Neural crest cell (in vitro differentiated cells): ENCODE data around the gene SLC38A8. TPM values are rescaled to one million over a fixed set of nuclear protein-coding genes. Genes with fewer than 3 reads are reported as not detected.
A peak's percentile ranks its signal among the peaks of the same experiment; 100 is the strongest.

Experiments used
- DNase-seq: peaks from one replicate; pipeline ENCODE4 v3.0.0; 2021; ENCODE audit warnings: low read depth, mixed read lengths, low spot score
- H3K27ac Mint-ChIP-seq: one replicate; pipeline ENCODE4 v1.8.0; 2021; ENCODE audit warnings: mild to moderate bottlenecking, mixed read lengths; ENCODE audit not compliant: unreplicated experiment
- H3K27me3 Mint-ChIP-seq: 2 replicates; pipeline ENCODE4 v1.8.0; 2021; ENCODE audit warnings: low read depth, mild to moderate bottlenecking, mixed read lengths
- H3K36me3 Mint-ChIP-seq: 2 replicates; pipeline ENCODE4 v1.8.0; 2021; ENCODE audit warnings: low read depth, mild to moderate bottlenecking, mixed read lengths
- H3K4me1 Mint-ChIP-seq: 2 replicates; pipeline ENCODE4 v1.8.0; 2021; ENCODE audit warnings: mixed read lengths
- H3K4me3 Mint-ChIP-seq: one replicate; pipeline ENCODE4 v1.8.0; 2021; ENCODE audit warnings: mild to moderate bottlenecking, mixed read lengths
- H3K9me3 Mint-ChIP-seq: 2 replicates; pipeline ENCODE4 v1.8.0; 2021; ENCODE audit warnings: mixed read lengths
- total RNA-seq: library from RNA; stranded (reverse); gene quantifications from 2 replicates; pipeline ENCODE4 v1.2.1, GENCODE V29; 2021
- TF ChIP-seq, protein P1 (sequence below): fragments of 200-600 bp; sonication (generic); conservative IDR thresholded peaks from 2 replicates; pipeline ENCODE4 v1.5.0; 2021; ENCODE audit warnings: antibody characterized with exemption, mild to moderate bottlenecking

SLC38A8 gene
- total RNA-seq, 1 donor from 2014 or later, result not detected

DNA sequence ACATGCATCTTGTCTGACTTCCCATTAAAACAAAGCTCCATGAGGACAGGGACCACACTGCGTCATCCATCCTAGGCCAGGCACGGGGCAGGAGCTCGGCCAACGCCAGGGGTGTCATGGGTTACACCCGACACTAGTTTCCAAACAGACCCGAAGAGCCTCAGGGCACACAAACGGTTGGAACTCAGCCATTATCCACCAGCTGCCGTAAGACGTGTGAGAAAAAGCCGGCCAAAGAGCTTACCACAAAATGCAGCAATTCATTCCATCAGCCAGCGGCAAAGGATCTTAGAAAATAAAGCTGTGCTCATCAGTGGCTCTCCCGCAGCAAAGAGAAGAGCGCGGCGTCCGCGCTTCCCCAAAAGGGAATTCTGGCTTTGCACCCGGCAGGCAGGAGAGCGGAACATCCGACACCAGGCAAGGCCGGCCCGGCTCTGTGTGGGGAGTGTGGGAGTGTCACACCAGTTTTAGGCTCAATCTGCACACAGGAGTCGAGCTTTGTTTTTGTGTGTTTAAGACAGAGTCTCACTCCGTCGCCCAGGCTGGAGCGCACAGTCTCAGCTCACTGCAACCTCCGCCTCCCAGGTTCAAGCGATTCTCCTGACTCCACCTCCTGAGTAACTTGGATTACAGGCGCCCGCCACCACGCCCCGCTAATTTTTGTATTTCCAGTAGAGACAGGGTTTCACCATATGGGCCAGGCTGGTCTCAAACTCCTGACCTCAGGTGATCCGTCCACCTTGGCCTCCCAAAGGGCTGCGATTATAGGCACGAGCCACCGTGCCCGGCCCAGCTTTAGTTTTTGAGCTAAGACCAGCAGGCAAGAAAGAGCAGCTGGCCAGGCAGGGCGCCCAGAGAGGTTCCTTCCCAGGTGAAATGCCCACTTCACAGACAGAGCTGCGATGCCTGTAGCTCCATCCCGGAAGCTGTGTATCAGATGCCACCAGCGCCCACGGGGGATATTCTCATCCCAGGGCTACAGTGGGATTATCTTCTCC, 1.5 kb downstream of the SLC38A8 start:
- no peak overlapping the region for H3K27ac Mint-ChIP-seq
- no peak for DNase-seq
- no peaks in the 10 kb centered on the region for H3K9me3 Mint-ChIP-seq
- no peak overlapping the region for H3K4me3 Mint-ChIP-seq
- H3K4me1 Mint-ChIP-seq, result peaks cover 19% of the 10 kb centered on the region
- H3K27me3 Mint-ChIP-seq, result peaks cover 3% of the 10 kb centered on the region
- H3K36me3 Mint-ChIP-seq, result no peaks in the 10 kb centered on the region
- TF ChIP-seq, protein P1, sequence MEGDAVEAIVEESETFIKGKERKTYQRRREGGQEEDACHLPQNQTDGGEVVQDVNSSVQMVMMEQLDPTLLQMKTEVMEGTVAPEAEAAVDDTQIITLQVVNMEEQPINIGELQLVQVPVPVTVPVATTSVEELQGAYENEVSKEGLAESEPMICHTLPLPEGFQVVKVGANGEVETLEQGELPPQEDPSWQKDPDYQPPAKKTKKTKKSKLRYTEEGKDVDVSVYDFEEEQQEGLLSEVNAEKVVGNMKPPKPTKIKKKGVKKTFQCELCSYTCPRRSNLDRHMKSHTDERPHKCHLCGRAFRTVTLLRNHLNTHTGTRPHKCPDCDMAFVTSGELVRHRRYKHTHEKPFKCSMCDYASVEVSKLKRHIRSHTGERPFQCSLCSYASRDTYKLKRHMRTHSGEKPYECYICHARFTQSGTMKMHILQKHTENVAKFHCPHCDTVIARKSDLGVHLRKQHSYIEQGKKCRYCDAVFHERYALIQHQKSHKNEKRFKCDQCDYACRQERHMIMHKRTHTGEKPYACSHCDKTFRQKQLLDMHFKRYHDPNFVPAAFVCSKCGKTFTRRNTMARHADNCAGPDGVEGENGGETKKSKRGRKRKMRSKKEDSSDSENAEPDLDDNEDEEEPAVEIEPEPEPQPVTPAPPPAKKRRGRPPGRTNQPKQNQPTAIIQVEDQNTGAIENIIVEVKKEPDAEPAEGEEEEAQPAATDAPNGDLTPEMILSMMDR, result no peak

DNA sequence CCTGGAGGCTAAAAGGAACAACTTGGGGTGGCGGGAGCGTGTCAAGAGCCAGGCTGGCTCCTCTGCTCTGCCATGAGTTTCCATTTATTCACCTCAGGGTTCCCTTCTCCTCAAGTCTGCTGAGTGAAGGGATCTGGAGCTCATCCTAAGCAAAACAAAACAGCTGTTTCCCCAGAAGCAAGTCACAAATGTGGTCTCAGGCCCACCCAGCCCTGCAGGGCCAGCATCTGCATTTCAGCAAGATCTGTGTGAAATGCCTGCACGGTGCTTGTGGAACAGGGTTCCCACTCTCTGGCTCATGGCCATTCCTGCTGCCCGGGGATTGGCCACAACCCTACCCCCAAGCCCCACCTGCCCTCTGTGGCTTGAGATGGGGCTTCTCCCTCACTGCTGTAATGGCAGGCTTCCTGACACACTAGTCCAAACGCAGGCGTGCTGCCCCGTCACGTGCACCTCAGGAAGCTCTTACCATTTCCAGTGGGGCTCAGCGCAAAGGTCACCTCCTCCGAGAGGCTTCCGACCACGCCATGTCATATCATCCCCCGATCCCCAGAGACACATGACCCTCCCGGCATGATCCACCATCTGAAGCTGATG, 2.3 kb downstream of the SLC38A8 start:
- DNase-seq, result no peak
- Mint-ChIP-seq H3K27ac (peak overlapping the region; percentile 65), H3K4me1 (peaks cover 19% of the 10 kb centered on the region), H3K36me3 (no peaks in the 10 kb centered on the region), H3K4me3 (no peak overlapping the region), H3K27me3 (peaks cover 3% of the 10 kb centered on the region), H3K9me3 (peaks cover 3% of the 10 kb centered on the region)
- TF ChIP-seq, protein P1, result no peak

DNA sequence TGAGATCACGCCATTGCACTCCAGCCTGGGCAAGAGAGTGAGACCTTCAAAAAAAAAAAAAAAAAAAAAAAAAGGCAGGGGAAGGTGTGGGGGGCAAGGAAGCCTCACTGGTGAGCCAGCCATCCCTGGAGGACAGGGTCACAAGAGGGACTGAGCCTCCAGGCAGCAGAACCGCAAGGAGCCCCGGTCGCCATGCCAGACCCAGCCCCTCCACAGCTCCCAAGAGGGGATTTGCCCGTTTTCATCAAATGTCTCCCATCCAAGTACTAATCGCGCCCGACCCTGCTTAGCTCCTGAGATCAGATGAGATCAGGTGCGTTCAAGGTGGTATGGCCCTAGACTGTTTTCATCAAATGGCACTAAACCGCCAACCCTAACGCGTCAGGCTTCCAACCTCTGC, 2.9 kb downstream of the SLC38A8 start:
- H3K4me3 Mint-ChIP-seq, result no peak overlapping the region
- peaks cover 3% of the 10 kb centered on the region for H3K27me3 Mint-ChIP-seq
- H3K4me1 Mint-ChIP-seq, result peaks cover 19% of the 10 kb centered on the region
- TF ChIP-seq, protein P1, result no peak
- no peaks in the 10 kb centered on the region for H3K36me3 Mint-ChIP-seq
- H3K27ac Mint-ChIP-seq, result no peak overlapping the region
- no peak for DNase-seq
- H3K9me3 Mint-ChIP-seq, result peaks cover 3% of the 10 kb centered on the region

DNA sequence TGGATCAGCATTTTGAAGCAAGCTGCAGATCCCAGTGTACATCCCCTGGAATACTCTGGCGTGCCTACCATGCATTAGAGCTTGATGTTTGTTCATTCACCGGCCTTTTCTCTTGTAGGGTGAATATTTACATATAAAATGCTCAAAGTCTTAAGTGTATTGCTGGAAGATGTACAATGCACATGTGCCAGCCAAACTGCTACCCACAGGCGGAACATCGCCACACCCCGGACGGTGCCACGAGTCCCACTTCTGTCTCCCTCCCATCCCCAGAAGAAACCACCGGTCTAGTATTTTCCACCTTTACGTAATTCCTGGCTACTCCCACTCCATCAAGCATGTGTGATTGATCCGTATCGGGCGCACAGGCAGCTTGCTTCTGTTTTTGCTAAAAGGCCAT, 4.1 kb downstream of the SLC38A8 start:
- Mint-ChIP-seq H3K4me3 (no peak overlapping the region), H3K36me3 (no peaks in the 10 kb centered on the region), H3K27ac (no peak overlapping the region), H3K4me1 (peaks cover 7% of the 10 kb centered on the region), H3K9me3 (peaks cover 3% of the 10 kb centered on the region), H3K27me3 (no peaks in the 10 kb centered on the region)
- TF ChIP-seq, protein P1, result no peak
- no peak for DNase-seq

DNA sequence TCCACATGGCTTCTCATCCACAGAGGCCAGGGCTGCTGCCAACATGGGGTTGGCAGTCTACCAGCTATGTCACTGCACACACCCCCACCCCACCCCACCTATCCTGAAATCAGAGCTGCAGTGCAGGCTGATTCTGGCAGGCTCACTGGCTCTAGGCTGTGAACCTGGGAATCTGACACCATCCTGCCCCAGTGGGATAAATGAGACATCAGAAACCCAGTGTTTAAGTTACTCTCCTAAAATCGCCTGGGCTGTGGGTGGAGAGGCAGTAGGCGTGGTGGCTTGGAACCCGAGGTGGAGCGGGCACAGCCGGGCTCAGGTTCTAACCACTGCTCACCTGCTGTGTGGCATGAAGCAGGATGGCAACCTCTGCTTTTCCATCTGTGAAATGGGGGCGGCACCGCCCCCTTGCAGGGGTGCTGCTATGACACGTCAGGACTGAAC, 5.6 kb downstream of the SLC38A8 start:
- no peak for DNase-seq
- Mint-ChIP-seq H3K9me3 (peaks cover 3% of the 10 kb centered on the region), H3K4me1 (peaks cover 15% of the 10 kb centered on the region), H3K27ac (no peak overlapping the region), H3K4me3 (no peak overlapping the region), H3K27me3 (no peaks in the 10 kb centered on the region), H3K36me3 (no peaks in the 10 kb centered on the region)
- TF ChIP-seq, protein P1, result no peak
